CD8-positive, alpha-beta memory T cell (primary cell): ENCODE data around the gene PDE11A. TPM values are rescaled to one million over a fixed set of nuclear protein-coding genes. Genes with fewer than 3 reads are reported as not detected.
"Not testable (repeated sequence)": the region's sequence is repeated elsewhere in the genome, so short reads cannot be mapped to it uniquely, and the experiment has no call there.

ENCODE experiments used
- CTCF ChIA-PET: fragments of 350-600 bp; sonication (Branson Sonifier 250); formaldehyde crosslinking; loops from one replicate; lab custom pipeline; 2021; ENCODE audit warnings: antibody characterized with exemption; lab: Charles Lee
- POLR2A ChIA-PET: fragments of 350-600 bp; sonication (Branson Sonifier 250); formaldehyde crosslinking; loops from one replicate; lab custom pipeline; 2021; ENCODE audit warnings: antibody characterized with exemption; lab: Charles Lee
- DNase-seq, 5 donors: peaks; one replicate each; pipeline versions ENCODE4 v3.0.0 to v3.0.0-alpha.2; 2020 to 2022; ENCODE audit warnings: mixed read lengths in 1 of 5
- H3K27ac ChIP-seq: one replicate; pipeline ENCODE4 v1.7.0; 2013; ENCODE audit warnings: low read depth, mild to moderate bottlenecking, low read length, moderate library complexity
- H3K27me3 ChIP-seq: 2 replicates; pipeline ENCODE4 v1.7.0; 2013; ENCODE audit warnings: low read length, mild to moderate bottlenecking; ENCODE audit not compliant: insufficient read depth, poor library complexity, severe bottlenecking
- H3K36me3 ChIP-seq: 2 replicates; pipeline ENCODE4 v1.7.0; 2013; ENCODE audit warnings: mild to moderate bottlenecking, low read length, moderate library complexity; ENCODE audit not compliant: insufficient read depth
- H3K4me1 ChIP-seq: 2 replicates; pipeline ENCODE4 v1.7.0; 2013; ENCODE audit warnings: mild to moderate bottlenecking, low read length, moderate library complexity; ENCODE audit not compliant: insufficient read depth
- H3K4me3 ChIP-seq: 2 replicates; pipeline ENCODE4 v1.7.0; 2013; ENCODE audit warnings: mild to moderate bottlenecking, low read length
- H3K9me3 ChIP-seq: 2 replicates; pipeline ENCODE4 v1.7.0; 2013; ENCODE audit warnings: mild to moderate bottlenecking, low read length
- H3K27ac Mint-ChIP-seq, 8 donors: one replicate each; pipeline ENCODE4 v1.8.0; 2020 to 2021; ENCODE audit warnings: mixed read lengths in 8 of 8, mild to moderate bottlenecking in 6 of 8, inconsistent platforms in 3 of 8, moderate library complexity in 3 of 8
- H3K27me3 Mint-ChIP-seq, 2 donors: one replicate each; pipeline ENCODE4 v1.8.0; 2020 to 2021; ENCODE audit warnings: mixed read lengths in 2 of 2, mild to moderate bottlenecking in 1 of 2, moderate library complexity in 1 of 2
- H3K36me3 Mint-ChIP-seq, 3 donors: one replicate each; pipeline ENCODE4 v1.8.0; 2020 to 2021; ENCODE audit warnings: mixed read lengths in 3 of 3, inconsistent platforms in 1 of 3, mild to moderate bottlenecking in 1 of 3
- H3K4me1 Mint-ChIP-seq, 3 donors: one replicate each; pipeline ENCODE4 v1.8.0; 2020 to 2021; ENCODE audit warnings: mixed read lengths in 3 of 3, inconsistent platforms in 1 of 3, mild to moderate bottlenecking in 1 of 3
- H3K4me3 Mint-ChIP-seq, 7 donors: one replicate each; pipeline ENCODE4 v1.8.0; 2020 to 2021; ENCODE audit warnings: mixed read lengths in 7 of 7, mild to moderate bottlenecking in 6 of 7, moderate library complexity in 4 of 7, inconsistent platforms in 2 of 7
- H3K9me3 Mint-ChIP-seq, 5 donors: one replicate each; pipeline ENCODE4 v1.8.0; 2020 to 2022; ENCODE audit warnings: mixed read lengths in 5 of 5, mild to moderate bottlenecking in 3 of 5, moderate library complexity in 2 of 5, inconsistent platforms in 1 of 5
- polyA plus RNA-seq: library from polyadenylated mRNA; unstranded; fragments of 300-500 nt; fragmentation: Illumina TruSeq; gene quantifications from one replicate; pipeline ENCODE4 v1.2.3, GENCODE V29; 2021
- total RNA-seq, 2 experiments: library from RNA; stranded (reverse); gene quantifications; one replicate each; pipeline ENCODE4 v1.2.3, GENCODE V29; 2021

PDE11A gene
- total and polyA plus RNA-seq, 3 experiments from 2014 or later = not detected

DNA sequence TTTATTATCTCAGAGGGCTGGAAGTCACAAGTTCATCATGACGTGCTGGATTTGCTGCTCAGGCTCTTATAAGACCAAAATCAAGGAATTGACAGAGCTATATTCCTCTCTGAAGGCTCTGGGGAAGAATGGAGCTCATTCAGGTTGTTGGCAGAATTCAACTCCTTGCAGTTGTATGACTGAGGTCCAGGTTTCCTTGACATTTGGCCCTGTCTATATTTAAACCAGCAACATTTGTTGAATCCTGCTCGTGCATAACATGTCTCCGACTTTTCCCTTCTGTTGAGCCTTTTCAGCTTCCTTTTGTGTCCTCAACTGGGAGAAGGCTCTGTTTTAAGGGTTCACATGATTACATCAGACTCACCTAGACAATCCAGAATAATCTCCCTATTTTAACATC is 203.4 kb downstream of the PDE11A start:
- ChIA-PET CTCF (no interaction called here), POLR2A (no interaction called here)
- peaks cover 0 to 2% (median 0%) of the 10 kb centered on the region in 5 donors for H3K9me3 Mint-ChIP-seq
- Histone ChIP-seq H3K36me3 (no peaks in the 10 kb centered on the region), H3K4me1 (no peaks in the 10 kb centered on the region), H3K27me3 (no peaks in the 10 kb centered on the region), H3K4me3 (no peak overlapping the region), H3K9me3 (no peaks in the 10 kb centered on the region), H3K27ac (no peak overlapping the region)
- no peaks in the 10 kb centered on the region for H3K4me1 Mint-ChIP-seq
- H3K4me3 Mint-ChIP-seq = no peak overlapping the region
- no peak for DNase-seq
- no peak overlapping the region for H3K27ac Mint-ChIP-seq
- peaks cover 2 to 5% of the 10 kb centered on the region in 2 donors for H3K27me3 Mint-ChIP-seq
- H3K36me3 Mint-ChIP-seq = no peaks in the 10 kb centered on the region

DNA sequence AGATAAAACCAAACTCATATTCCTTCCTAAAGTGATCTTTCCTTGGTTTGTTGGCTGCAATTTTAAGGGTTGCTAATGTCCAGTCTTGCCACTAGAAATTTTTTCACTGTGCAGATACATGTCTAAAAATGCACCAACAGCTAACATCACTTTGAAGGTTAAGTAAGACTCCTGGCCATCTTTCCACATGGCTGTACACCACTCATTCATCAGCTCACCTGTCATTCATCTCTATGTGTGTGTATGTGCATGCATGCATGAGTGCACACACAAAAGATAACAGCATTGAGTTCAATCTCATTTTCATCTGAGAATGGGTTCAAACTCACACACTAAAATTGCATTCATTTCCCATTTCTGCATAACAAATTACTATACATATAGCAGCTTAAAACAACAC is 203.8 kb downstream of the PDE11A start:
- no peak for DNase-seq
- no peak overlapping the region for H3K4me3 ChIP-seq
- peaks cover 2 to 5% of the 10 kb centered on the region in 2 donors for H3K27me3 Mint-ChIP-seq
- ChIA-PET POLR2A (no interaction called here), CTCF (no interaction called here)
- H3K9me3 ChIP-seq = no peaks in the 10 kb centered on the region
- no peaks in the 10 kb centered on the region for H3K36me3 ChIP-seq
- no peak overlapping the region for H3K27ac ChIP-seq
- H3K9me3 Mint-ChIP-seq = peaks cover 0 to 2% (median 0%) of the 10 kb centered on the region in 5 donors
- no peak overlapping the region for H3K27ac Mint-ChIP-seq
- no peaks in the 10 kb centered on the region for H3K4me1 ChIP-seq
- H3K27me3 ChIP-seq = no peaks in the 10 kb centered on the region
- no peaks in the 10 kb centered on the region for H3K36me3 Mint-ChIP-seq
- no peak overlapping the region for H3K4me3 Mint-ChIP-seq
- no peaks in the 10 kb centered on the region for H3K4me1 Mint-ChIP-seq

- no peaks in the 10 kb centered on the region for H3K36me3 Mint-ChIP-seq
- no peak overlapping the region for H3K27ac ChIP-seq
- H3K4me1 Mint-ChIP-seq = no peaks in the 10 kb centered on the region
- H3K9me3 Mint-ChIP-seq = peaks cover 6 to 13% (median 11%) of the 10 kb centered on the region in 5 donors
- H3K4me3 ChIP-seq = no peak overlapping the region
- no peak for DNase-seq
- H3K36me3 ChIP-seq = no peaks in the 10 kb centered on the region
- no peaks in the 10 kb centered on the region for H3K4me1 ChIP-seq
- H3K27me3 ChIP-seq = no peaks in the 10 kb centered on the region
- peaks cover 1 to 33% of the 10 kb centered on the region in 2 donors for H3K27me3 Mint-ChIP-seq
- no peaks in the 10 kb centered on the region for H3K9me3 ChIP-seq
- H3K4me3 Mint-ChIP-seq = no peak overlapping the region
- POLR2A ChIA-PET = no interaction called here
- CTCF ChIA-PET = no interaction called here
- no peak overlapping the region for H3K27ac Mint-ChIP-seq
Measured at GRCh38 chr2:177857538-177857937, 215.0 kb downstream of the PDE11A start.

- no peaks in the 10 kb centered on the region for H3K4me1 ChIP-seq
- POLR2A ChIA-PET = no interaction called here
- no peaks in the 10 kb centered on the region for H3K36me3 ChIP-seq
- Mint-ChIP-seq H3K4me3 (no peak overlapping the region), H3K4me1 (no peaks in the 10 kb centered on the region), H3K36me3 (no peaks in the 10 kb centered on the region), H3K27me3 (peaks cover 4 to 43% of the 10 kb centered on the region in 2 donors), H3K9me3 (peaks cover 4 to 10% (median 8%) of the 10 kb centered on the region in 5 donors), H3K27ac (no peak overlapping the region)
- H3K4me3 ChIP-seq = no peak overlapping the region
- H3K27ac ChIP-seq = no peak overlapping the region
- DNase-seq = no peak
- no peaks in the 10 kb centered on the region for H3K27me3 ChIP-seq
- CTCF ChIA-PET = no interaction called here
- no peaks in the 10 kb centered on the region for H3K9me3 ChIP-seq
Measured at GRCh38 chr2:177852389-177852788, 220.2 kb downstream of the PDE11A start.

DNA sequence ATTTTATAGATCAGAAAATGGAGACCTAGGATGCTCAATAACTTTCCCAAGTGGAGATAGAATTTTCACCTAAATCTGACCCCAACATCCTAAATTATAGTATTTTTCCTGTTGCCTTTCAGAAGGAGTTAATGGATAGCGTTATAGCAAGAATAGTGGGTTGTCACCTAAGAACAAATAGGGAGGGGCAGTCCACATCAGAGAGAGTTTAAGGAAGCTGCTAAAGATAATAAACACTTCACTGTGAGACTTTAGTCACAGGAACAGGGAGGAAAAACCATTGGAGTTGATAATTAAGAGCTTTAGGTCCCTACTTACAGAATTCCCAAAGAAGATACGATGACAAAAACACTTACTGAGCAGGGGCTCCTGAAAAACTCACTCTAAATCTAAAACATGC is 229.4 kb downstream of the PDE11A start:
- Mint-ChIP-seq H3K4me1 (no peaks in the 10 kb centered on the region), H3K36me3 (no peaks in the 10 kb centered on the region), H3K9me3 (peaks cover 0 to 2% (median 0%) of the 10 kb centered on the region in 5 donors), H3K27ac (no peak overlapping the region), H3K4me3 (no peak overlapping the region), H3K27me3 (peaks cover 3 to 28% of the 10 kb centered on the region in 2 donors)
- no peak overlapping the region for H3K4me3 ChIP-seq
- H3K27me3 ChIP-seq = no peaks in the 10 kb centered on the region
- H3K27ac ChIP-seq = no peak overlapping the region
- H3K9me3 ChIP-seq = no peaks in the 10 kb centered on the region
- POLR2A ChIA-PET = no interaction called here
- no peak for DNase-seq
- no peaks in the 10 kb centered on the region for H3K4me1 ChIP-seq
- CTCF ChIA-PET = no interaction called here
- no peaks in the 10 kb centered on the region for H3K36me3 ChIP-seq

DNA sequence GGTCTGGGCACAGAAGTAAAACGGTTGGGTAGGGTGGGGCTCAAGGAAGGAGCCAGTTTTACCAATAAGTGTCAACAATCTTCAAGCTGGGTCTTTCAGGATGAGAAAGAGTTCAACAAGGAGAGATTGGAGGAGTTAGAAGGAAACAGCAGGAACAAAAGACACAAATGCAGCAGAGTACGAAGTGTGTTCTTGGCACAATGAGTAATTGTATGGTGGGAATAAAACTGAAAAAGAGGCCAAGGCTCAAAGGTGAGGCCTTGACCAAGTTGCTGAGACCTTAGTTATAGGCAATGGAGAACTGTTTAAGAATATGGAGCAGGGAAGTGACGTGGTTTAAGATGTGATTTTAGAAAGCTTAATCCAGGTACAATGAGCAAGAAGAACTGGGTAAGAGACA is 230.3 kb downstream of the PDE11A start:
- Mint-ChIP-seq H3K27me3 (peaks cover 3 to 21% of the 10 kb centered on the region in 2 donors), H3K36me3 (no peaks in the 10 kb centered on the region), H3K9me3 (peaks cover 0 to 11% (median 0%) of the 10 kb centered on the region in 5 donors), H3K4me3 (no peak overlapping the region), H3K27ac (no peak overlapping the region), H3K4me1 (no peaks in the 10 kb centered on the region)
- ChIA-PET POLR2A (no interaction called here), CTCF (no interaction called here)
- Histone ChIP-seq H3K4me1 (no peaks in the 10 kb centered on the region), H3K9me3 (no peaks in the 10 kb centered on the region), H3K4me3 (no peak overlapping the region), H3K36me3 (no peaks in the 10 kb centered on the region), H3K27me3 (no peaks in the 10 kb centered on the region), H3K27ac (no peak overlapping the region)
- no peak for DNase-seq

GRCh38 chr2:177835418-177836204 is 237.0 kb downstream of the PDE11A start:
- H3K36me3 ChIP-seq, POLR2A ChIA-PET, H3K4me1 Mint-ChIP-seq, H3K4me3 ChIP-seq, H3K4me1 ChIP-seq, H3K27ac ChIP-seq, H3K4me3 Mint-ChIP-seq, H3K27me3 ChIP-seq, H3K27ac Mint-ChIP-seq, H3K36me3 Mint-ChIP-seq, H3K9me3 ChIP-seq, DNase-seq: not testable (repeated sequence)
- peaks cover 0 to 11% (median 2%) of the 10 kb centered on the region in 5 donors for H3K9me3 Mint-ChIP-seq
- CTCF ChIA-PET = interaction anchor here (1.1 to 1.5 kb wide), 2 partner anchors 36 to 68 kb away, joined by 4 read pairs; no protein-coding TSS in a partner anchor
- H3K27me3 Mint-ChIP-seq = peaks cover 4 to 13% of the 10 kb centered on the region in 2 donors

DNA sequence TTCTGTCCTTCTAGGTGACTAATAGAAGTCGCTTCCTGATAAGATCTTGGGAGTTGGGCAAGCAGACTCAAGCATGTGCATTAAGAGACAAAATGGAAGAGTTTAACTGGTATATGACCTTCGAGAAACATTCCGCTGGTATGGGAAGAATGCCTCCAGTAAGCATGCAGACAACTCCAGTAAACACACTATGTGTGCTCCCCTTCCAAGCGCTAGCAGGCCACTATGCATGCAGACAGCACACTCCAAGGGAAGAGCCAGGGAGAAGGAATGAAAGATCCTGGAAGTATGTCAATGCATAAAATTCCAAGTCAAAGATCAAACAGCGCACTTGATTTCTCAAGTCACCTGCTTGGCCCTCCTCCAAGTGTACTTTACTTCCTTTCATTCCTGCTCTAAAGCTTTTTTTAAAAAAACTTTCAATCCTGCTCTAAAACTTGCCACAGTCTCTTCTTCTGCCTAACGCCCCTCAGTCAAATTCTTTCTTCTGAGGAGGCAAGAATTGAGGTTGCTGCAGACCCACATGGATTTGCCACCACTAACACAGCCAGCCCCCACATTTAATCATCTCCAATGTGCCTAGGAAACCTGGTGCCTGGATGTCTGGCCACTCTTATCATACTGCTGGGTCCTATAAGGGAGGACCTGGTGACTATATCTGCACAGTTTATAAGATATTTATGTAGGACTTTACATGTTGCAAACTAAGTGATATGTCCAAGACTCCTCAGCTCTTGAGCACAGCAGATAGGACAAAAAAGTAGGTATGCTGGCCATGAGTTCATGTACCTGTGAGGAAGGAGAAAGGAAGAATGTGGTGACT is 239.8 kb downstream of the PDE11A start:
- no peaks in the 10 kb centered on the region for H3K27me3 ChIP-seq
- no peak overlapping the region for H3K4me3 Mint-ChIP-seq
- H3K9me3 ChIP-seq = no peaks in the 10 kb centered on the region
- no peak overlapping the region for H3K27ac ChIP-seq
- ChIA-PET CTCF (interaction anchor here (1.0 kb wide), 1 partner anchor 69 kb away, joined by 3 read pairs; no protein-coding TSS in a partner anchor), POLR2A (no interaction called here)
- peaks cover 4 to 8% of the 10 kb centered on the region in 2 donors for H3K27me3 Mint-ChIP-seq
- H3K9me3 Mint-ChIP-seq = peaks cover 0 to 5% (median 2%) of the 10 kb centered on the region in 5 donors
- no peaks in the 10 kb centered on the region for H3K4me1 Mint-ChIP-seq
- H3K4me1 ChIP-seq = no peaks in the 10 kb centered on the region
- DNase-seq = no peak
- H3K36me3 ChIP-seq = no peaks in the 10 kb centered on the region
- no peak overlapping the region for H3K4me3 ChIP-seq
- no peaks in the 10 kb centered on the region for H3K36me3 Mint-ChIP-seq
- no peak overlapping the region for H3K27ac Mint-ChIP-seq
